Measurements from ENCODE around the gene HIGD1C.
"Not testable (repeated sequence)": the region's sequence is repeated elsewhere in the genome, so short reads cannot be mapped to it uniquely, and the experiment has no call there.

Gene HIGD1C

DNA sequence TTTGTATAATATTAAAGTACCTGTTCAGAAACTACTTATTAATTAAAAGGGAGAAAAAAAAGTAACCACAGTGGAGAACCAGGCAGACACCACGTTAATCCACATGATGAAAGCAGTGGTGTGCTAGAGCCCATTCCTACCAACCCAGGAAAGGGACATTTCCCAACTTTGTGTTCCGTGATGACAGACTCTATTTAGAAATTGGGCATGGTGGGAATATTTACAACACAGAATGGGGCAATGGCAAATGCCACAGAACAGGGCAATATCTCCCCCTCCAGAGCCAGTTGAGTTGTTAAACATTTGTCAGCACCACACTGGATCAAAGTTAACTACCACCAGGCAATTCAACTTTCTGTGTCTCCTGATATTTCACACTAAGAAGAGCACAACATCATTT, 1.2 kb upstream of the HIGD1C start:
- H3K27ac ChIP-seq (ENCODE audit: insufficient read depth, low read length, poor library complexity, severe bottlenecking), result no peak overlapping the region
- DNase-seq, result no peak
- no peaks in the 10 kb centered on the region for H3K27me3 ChIP-seq (replicated peaks; ENCODE audit: control insufficient read depth, insufficient read depth, low read length, poor library complexity, severe bottlenecking)
- no peak overlapping the region for H3K4me3 ChIP-seq (ENCODE audit: insufficient read depth, low read depth, low read length, poor library complexity, severe bottlenecking)
- no peaks in the 10 kb centered on the region for H3K9me3 ChIP-seq (ENCODE audit: control insufficient read depth, low read length)
- no peaks in the 10 kb centered on the region for H3K4me1 ChIP-seq (ENCODE audit: control insufficient read depth, insufficient read depth, low read length, poor library complexity, severe bottlenecking)
- no peaks in the 10 kb centered on the region for H3K36me3 ChIP-seq (ENCODE audit: control insufficient read depth, insufficient read depth, low read length)

GRCh38 chr12:50953047-50953446, 703 bp downstream of the HIGD1C start:
- no peak overlapping the region for H3K4me3 ChIP-seq (ENCODE audit: insufficient read depth, low read depth, low read length, poor library complexity, severe bottlenecking)
- no peak for DNase-seq
- no peaks in the 10 kb centered on the region for H3K4me1 ChIP-seq (ENCODE audit: control insufficient read depth, insufficient read depth, low read length, poor library complexity, severe bottlenecking)
- no peaks in the 10 kb centered on the region for H3K27me3 ChIP-seq (replicated peaks; ENCODE audit: control insufficient read depth, insufficient read depth, low read length, poor library complexity, severe bottlenecking)
- H3K36me3 ChIP-seq (ENCODE audit: control insufficient read depth, insufficient read depth, low read length), result no peaks in the 10 kb centered on the region
- no peak overlapping the region for H3K27ac ChIP-seq (ENCODE audit: insufficient read depth, low read length, poor library complexity, severe bottlenecking)
- no peaks in the 10 kb centered on the region for H3K9me3 ChIP-seq (ENCODE audit: control insufficient read depth, low read length)

- not testable (repeated sequence) for H3K27me3 ChIP-seq (replicated peaks; ENCODE audit: control insufficient read depth, insufficient read depth, low read length, poor library complexity, severe bottlenecking); H3K4me3 ChIP-seq (ENCODE audit: insufficient read depth, low read depth, low read length, poor library complexity, severe bottlenecking); H3K36me3 ChIP-seq (ENCODE audit: control insufficient read depth, insufficient read depth, low read length); H3K27ac ChIP-seq (ENCODE audit: insufficient read depth, low read length, poor library complexity, severe bottlenecking); DNase-seq; H3K9me3 ChIP-seq (ENCODE audit: control insufficient read depth, low read length); H3K4me1 ChIP-seq (ENCODE audit: control insufficient read depth, insufficient read depth, low read length, poor library complexity, severe bottlenecking)
Observed at GRCh38 chr12:50954789-50955188, 2.4 kb downstream of the HIGD1C start.

GRCh38 chr12:50955288-50955687, 2.9 kb downstream of the HIGD1C start:
- H3K9me3 ChIP-seq (ENCODE audit: control insufficient read depth, low read length), result no peaks in the 10 kb centered on the region
- H3K36me3 ChIP-seq (ENCODE audit: control insufficient read depth, insufficient read depth, low read length), result no peaks in the 10 kb centered on the region
- DNase-seq, result no peak
- H3K27me3 ChIP-seq (replicated peaks; ENCODE audit: control insufficient read depth, insufficient read depth, low read length, poor library complexity, severe bottlenecking), result no peaks in the 10 kb centered on the region
- H3K4me1 ChIP-seq (ENCODE audit: control insufficient read depth, insufficient read depth, low read length, poor library complexity, severe bottlenecking), result no peaks in the 10 kb centered on the region
- no peak overlapping the region for H3K27ac ChIP-seq (ENCODE audit: insufficient read depth, low read length, poor library complexity, severe bottlenecking)
- H3K4me3 ChIP-seq (ENCODE audit: insufficient read depth, low read depth, low read length, poor library complexity, severe bottlenecking), result no peak overlapping the region

GRCh38 chr12:50955697-50956096, 3.4 kb downstream of the HIGD1C start:
- Histone ChIP-seq H3K36me3 (ENCODE audit: control insufficient read depth, insufficient read depth, low read length) (no peaks in the 10 kb centered on the region), H3K27me3 (replicated peaks; ENCODE audit: control insufficient read depth, insufficient read depth, low read length, poor library complexity, severe bottlenecking) (no peaks in the 10 kb centered on the region), H3K27ac (ENCODE audit: insufficient read depth, low read length, poor library complexity, severe bottlenecking) (no peak overlapping the region), H3K9me3 (ENCODE audit: control insufficient read depth, low read length) (no peaks in the 10 kb centered on the region), H3K4me3 (ENCODE audit: insufficient read depth, low read depth, low read length, poor library complexity, severe bottlenecking) (no peak overlapping the region), H3K4me1 (ENCODE audit: control insufficient read depth, insufficient read depth, low read length, poor library complexity, severe bottlenecking) (no peaks in the 10 kb centered on the region)
- DNase-seq, result no peak

DNA sequence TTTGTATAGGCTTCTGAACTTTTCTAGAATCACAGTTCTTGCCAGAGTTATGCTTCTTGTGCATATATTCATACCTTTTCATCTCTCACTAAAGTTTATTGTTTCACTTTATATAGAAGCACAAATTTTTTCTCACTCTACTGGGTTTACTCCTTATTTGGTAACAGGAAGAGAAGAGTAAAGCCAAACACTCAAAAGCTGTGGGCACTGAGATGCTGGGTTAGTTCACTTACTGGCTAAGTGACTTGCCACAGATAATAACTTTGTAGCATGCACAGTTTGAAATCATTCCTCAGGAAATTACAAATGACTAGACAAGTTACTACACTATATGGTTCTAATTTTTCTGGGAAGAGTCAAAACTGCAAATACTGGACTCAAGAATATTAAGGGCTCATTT, 7.8 kb downstream of the HIGD1C start:
- no peak overlapping the region for H3K27ac ChIP-seq (ENCODE audit: insufficient read depth, low read length, poor library complexity, severe bottlenecking)

GRCh38 chr12:50961708-50962107, 9.4 kb downstream of the HIGD1C start:
- no peaks in the 10 kb centered on the region for H3K4me1 ChIP-seq (ENCODE audit: control insufficient read depth, insufficient read depth, low read length, poor library complexity, severe bottlenecking)
- no peaks in the 10 kb centered on the region for H3K9me3 ChIP-seq (ENCODE audit: control insufficient read depth, low read length)
- no peak overlapping the region for H3K4me3 ChIP-seq (ENCODE audit: insufficient read depth, low read depth, low read length, poor library complexity, severe bottlenecking)
- no peak overlapping the region for H3K27ac ChIP-seq (ENCODE audit: insufficient read depth, low read length, poor library complexity, severe bottlenecking)
- no peak for DNase-seq
- H3K27me3 ChIP-seq (replicated peaks; ENCODE audit: control insufficient read depth, insufficient read depth, low read length, poor library complexity, severe bottlenecking), result no peaks in the 10 kb centered on the region
- no peaks in the 10 kb centered on the region for H3K36me3 ChIP-seq (ENCODE audit: control insufficient read depth, insufficient read depth, low read length)

More for the DNA sequence above, 7.8 kb downstream of the HIGD1C start:
- Histone ChIP-seq H3K4me3 (ENCODE audit: insufficient read depth, low read depth, low read length, poor library complexity, severe bottlenecking) (no peak overlapping the region), H3K4me1 (ENCODE audit: control insufficient read depth, insufficient read depth, low read length, poor library complexity, severe bottlenecking) (no peaks in the 10 kb centered on the region), H3K27me3 (replicated peaks; ENCODE audit: control insufficient read depth, insufficient read depth, low read length, poor library complexity, severe bottlenecking) (no peaks in the 10 kb centered on the region), H3K9me3 (ENCODE audit: control insufficient read depth, low read length) (no peaks in the 10 kb centered on the region), H3K36me3 (ENCODE audit: control insufficient read depth, insufficient read depth, low read length) (no peaks in the 10 kb centered on the region)
- DNase-seq, result no peak

DNA sequence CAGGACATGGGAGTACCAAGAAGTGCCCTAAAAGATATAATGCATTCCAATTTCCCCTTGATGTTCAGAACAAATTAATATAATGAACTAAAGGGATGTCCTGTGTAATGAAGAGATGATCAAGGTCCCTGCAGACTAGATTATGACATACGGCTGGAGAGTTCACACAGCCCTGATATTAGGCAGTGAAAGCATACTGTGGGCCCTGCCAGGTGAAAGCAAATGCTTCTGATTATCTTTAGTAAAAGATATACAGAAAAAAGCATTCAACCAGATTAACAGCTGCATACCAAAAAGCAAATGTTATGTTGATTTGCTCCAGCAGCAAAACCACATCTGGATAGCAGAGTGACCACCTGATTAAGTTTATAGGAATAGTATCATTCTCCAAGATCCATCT, 12.1 kb downstream of the HIGD1C start:
- no peaks in the 10 kb centered on the region for H3K36me3 ChIP-seq (ENCODE audit: control insufficient read depth, insufficient read depth, low read length)
- H3K4me3 ChIP-seq (ENCODE audit: insufficient read depth, low read depth, low read length, poor library complexity, severe bottlenecking), result no peak overlapping the region
- H3K4me1 ChIP-seq (ENCODE audit: control insufficient read depth, insufficient read depth, low read length, poor library complexity, severe bottlenecking), result no peaks in the 10 kb centered on the region
- no peaks in the 10 kb centered on the region for H3K9me3 ChIP-seq (ENCODE audit: control insufficient read depth, low read length)
- no peak overlapping the region for H3K27ac ChIP-seq (ENCODE audit: insufficient read depth, low read length, poor library complexity, severe bottlenecking)
- no peaks in the 10 kb centered on the region for H3K27me3 ChIP-seq (replicated peaks; ENCODE audit: control insufficient read depth, insufficient read depth, low read length, poor library complexity, severe bottlenecking)
- no peak for DNase-seq

GRCh38 chr12:50971946-50972345, 19.6 kb downstream of the HIGD1C start:
- Histone ChIP-seq H3K4me1 (ENCODE audit: control insufficient read depth, insufficient read depth, low read length, poor library complexity, severe bottlenecking) (no peaks in the 10 kb centered on the region), H3K36me3 (ENCODE audit: control insufficient read depth, insufficient read depth, low read length) (peaks cover 4% of the 10 kb centered on the region), H3K9me3 (ENCODE audit: control insufficient read depth, low read length) (no peaks in the 10 kb centered on the region), H3K4me3 (ENCODE audit: insufficient read depth, low read depth, low read length, poor library complexity, severe bottlenecking) (no peak overlapping the region), H3K27ac (ENCODE audit: insufficient read depth, low read length, poor library complexity, severe bottlenecking) (no peak overlapping the region), H3K27me3 (replicated peaks; ENCODE audit: control insufficient read depth, insufficient read depth, low read length, poor library complexity, severe bottlenecking) (no peaks in the 10 kb centered on the region)
- DNase-seq, result no peak

- Histone ChIP-seq H3K36me3 (ENCODE audit: control insufficient read depth, insufficient read depth, low read length) (no peaks in the 10 kb centered on the region), H3K4me3 (ENCODE audit: insufficient read depth, low read depth, low read length, poor library complexity, severe bottlenecking) (no peak overlapping the region), H3K27ac (ENCODE audit: insufficient read depth, low read length, poor library complexity, severe bottlenecking) (no peak overlapping the region), H3K4me1 (ENCODE audit: control insufficient read depth, insufficient read depth, low read length, poor library complexity, severe bottlenecking) (no peaks in the 10 kb centered on the region), H3K27me3 (replicated peaks; ENCODE audit: control insufficient read depth, insufficient read depth, low read length, poor library complexity, severe bottlenecking) (no peaks in the 10 kb centered on the region), H3K9me3 (ENCODE audit: control insufficient read depth, low read length) (no peaks in the 10 kb centered on the region)
- DNase-seq, result no peak
Observed at GRCh38 chr12:50979369-50980052, 27.2 kb downstream of the HIGD1C start.
